ENCODE measurements around the gene UNC5C. TPM values are rescaled to one million over a fixed set of nuclear protein-coding genes. Genes with fewer than 3 reads are reported as not detected.
"Not testable (repeated sequence)": the region's sequence is repeated elsewhere in the genome, so short reads cannot be mapped to it uniquely, and the experiment has no call there.

Gene UNC5C
- total RNA-seq, 4 donors from 2014 or later = 1.2 to 5.0 (median 3.0) TPM

GRCh38 chr4:95181243-95181995, 367.4 kb downstream of the UNC5C start:
- DNase-seq (ENCODE audit: low spot score in 2 of 2) = no peak
- WGBS, 2 donors = 62 to 65% methylated on average over 18 of the region's 18 CpGs
- Histone ChIP-seq H3K4me3 (no peak overlapping the region), H3K27ac (no peak overlapping the region), H3K27me3 (no peaks in the 10 kb centered on the region), H3K36me3 (peaks cover 0 to 17% (median 0%) of the 10 kb centered on the region in 3 donors), H3K4me1 (no peaks in the 10 kb centered on the region), H3K9me3 (no peaks in the 10 kb centered on the region)
- no peak for TF ChIP-seq CTCF (IDR thresholded peaks at IDR 0.05)
- TF ChIP-seq POLR2A (IDR thresholded peaks at IDR 0.05) = no peak
- TF ChIP-seq EP300 (IDR thresholded peaks at IDR 0.05) = no peak

- H3K9me3 ChIP-seq = no peaks in the 10 kb centered on the region
- no peaks in the 10 kb centered on the region for H3K4me1 ChIP-seq
- H3K27me3 ChIP-seq = no peaks in the 10 kb centered on the region
- WGBS, 2 donors = 74 to 77% methylated on average over 10 of the region's 10 CpGs
- no peak overlapping the region for H3K27ac ChIP-seq
- no peak for TF ChIP-seq CTCF (IDR thresholded peaks at IDR 0.05)
- TF ChIP-seq EP300 (IDR thresholded peaks at IDR 0.05) = no peak
- TF ChIP-seq POLR2A (IDR thresholded peaks at IDR 0.05) = no peak
- H3K36me3 ChIP-seq = peaks cover 0 to 17% (median 0%) of the 10 kb centered on the region in 3 donors
- no peak overlapping the region for H3K4me3 ChIP-seq
- no peak for DNase-seq (ENCODE audit: low spot score in 2 of 2)
Observed at GRCh38 chr4:95180531-95181242, 368.1 kb downstream of the UNC5C start.

- no peak for DNase-seq (ENCODE audit: low spot score in 2 of 2)
- WGBS, 2 donors = 83 to 87% methylated on average over 2 of the region's 2 CpGs
- H3K27ac ChIP-seq = no peak overlapping the region
Observed at GRCh38 chr4:95178938-95179337, 369.8 kb downstream of the UNC5C start.

GRCh38 chr4:95171377-95171776, 377.4 kb downstream of the UNC5C start:
- DNase-seq (ENCODE audit: low spot score in 2 of 2); H3K4me1 ChIP-seq; H3K36me3 ChIP-seq; H3K9me3 ChIP-seq; H3K27ac ChIP-seq; H3K27me3 ChIP-seq; H3K4me3 ChIP-seq: not testable (repeated sequence)
- 100% methylated on average over 1 of the region's 3 CpGs for WGBS, 2 donors

More at GRCh38 chr4:95178938-95179337, 369.8 kb downstream of the UNC5C start:
- TF ChIP-seq POLR2A (IDR thresholded peaks at IDR 0.05) = no peak
- TF ChIP-seq CTCF (IDR thresholded peaks at IDR 0.05) = no peak
- no peak for TF ChIP-seq EP300 (IDR thresholded peaks at IDR 0.05)
- no peak overlapping the region for H3K4me3 ChIP-seq
- H3K27me3 ChIP-seq = no peaks in the 10 kb centered on the region
- no peaks in the 10 kb centered on the region for H3K4me1 ChIP-seq
- peaks cover 0 to 17% (median 0%) of the 10 kb centered on the region in 3 donors for H3K36me3 ChIP-seq
- no peaks in the 10 kb centered on the region for H3K9me3 ChIP-seq

- no peaks in the 10 kb centered on the region for H3K36me3 ChIP-seq
- no peak overlapping the region for H3K27ac ChIP-seq
- WGBS, 2 donors = 41 to 75% methylated on average over 7 of the region's 7 CpGs
- peaks cover 0 to 10% (median 0%) of the 10 kb centered on the region in 4 donors for H3K4me1 ChIP-seq
- H3K4me3 ChIP-seq = no peak overlapping the region
- no peak for TF ChIP-seq POLR2A (IDR thresholded peaks at IDR 0.05)
- no peak for TF ChIP-seq CTCF (IDR thresholded peaks at IDR 0.05)
- no peak for TF ChIP-seq EP300 (IDR thresholded peaks at IDR 0.05)
- no peaks in the 10 kb centered on the region for H3K9me3 ChIP-seq
- no peak for DNase-seq (ENCODE audit: low spot score in 2 of 2)
- no peaks in the 10 kb centered on the region for H3K27me3 ChIP-seq
Observed at GRCh38 chr4:95170176-95170575, 378.6 kb downstream of the UNC5C start.

All from tibial nerve (tissue), 4 donors.